Activated CD4-positive, alpha-beta T cell treated with anti-CD3 and anti-CD28 coated beads, Interleukin-2, amount 10 ng/mL, durations not matched to agents 7 days and 5 days (primary cell): Measurements from ENCODE around the gene STK33. TPM values are rescaled to one million over a fixed set of nuclear protein-coding genes. Genes with fewer than 3 reads are reported as not detected.

Experiments
- CTCF ChIA-PET: fragments of 350-600 bp; sonication (Branson Sonifier 250); formaldehyde crosslinking; loops from one replicate; lab custom pipeline; 2021; ENCODE audit warnings: antibody characterized with exemption; lab: Charles Lee
- POLR2A ChIA-PET: fragments of 350-600 bp; sonication (Branson Sonifier 250); formaldehyde crosslinking; loops from one replicate; lab custom pipeline; 2021; ENCODE audit warnings: antibody characterized with exemption; lab: Charles Lee
- DNase-seq: peaks from one replicate; pipeline ENCODE4 v3.0.0-alpha.2; 2020
- H3K27ac Mint-ChIP-seq: one replicate; pipeline ENCODE4 v1.8.0; 2021; ENCODE audit warnings: mild to moderate bottlenecking, moderate library complexity, mixed read lengths
- H3K27me3 Mint-ChIP-seq: one replicate; pipeline ENCODE4 v1.8.0; 2021; ENCODE audit warnings: mixed read lengths
- H3K36me3 Mint-ChIP-seq: one replicate; pipeline ENCODE4 v1.8.0; 2021; ENCODE audit warnings: low read depth, mixed read lengths
- H3K4me1 Mint-ChIP-seq: one replicate; pipeline ENCODE4 v1.8.0; 2021; ENCODE audit warnings: mixed read lengths
- H3K4me3 Mint-ChIP-seq: one replicate; pipeline ENCODE4 v1.8.0; 2021; ENCODE audit warnings: mild to moderate bottlenecking, moderate library complexity, mixed read lengths
- H3K9me3 Mint-ChIP-seq: one replicate; pipeline ENCODE4 v1.8.0; 2021; ENCODE audit warnings: mixed read lengths
- total RNA-seq, 2 experiments: library from RNA; stranded (reverse); gene quantifications; one replicate each; pipeline ENCODE4 v1.2.3, GENCODE V29; 2021

The STK33 gene
- total RNA-seq, 2 experiments from 2014 or later = 0.79 to 1.1 TPM

- ChIA-PET POLR2A (no interaction called here), CTCF (no interaction called here)
- Mint-ChIP-seq H3K36me3 (no peaks in the 10 kb centered on the region), H3K27me3 (no peaks in the 10 kb centered on the region), H3K27ac (no peak overlapping the region), H3K9me3 (peaks cover 3% of the 10 kb centered on the region), H3K4me3 (no peak overlapping the region), H3K4me1 (peaks cover 3% of the 10 kb centered on the region)
- no peak for DNase-seq
Observed at GRCh38 chr11:8345179-8345578, 248.8 kb downstream of the STK33 start.

- POLR2A ChIA-PET = no interaction called here
- H3K4me3 Mint-ChIP-seq = no peak overlapping the region
- no peaks in the 10 kb centered on the region for H3K36me3 Mint-ChIP-seq
- H3K4me1 Mint-ChIP-seq = peaks cover 3% of the 10 kb centered on the region
- CTCF ChIA-PET = interaction anchor here (0.6 kb wide), 1 partner anchor 14 kb away, joined by 3 read pairs; no protein-coding TSS in a partner anchor
- peaks cover 3% of the 10 kb centered on the region for H3K9me3 Mint-ChIP-seq
- DNase-seq = no peak
- H3K27ac Mint-ChIP-seq = no peak overlapping the region
- no peaks in the 10 kb centered on the region for H3K27me3 Mint-ChIP-seq
Observed at GRCh38 chr11:8344346-8344745, 249.7 kb downstream of the STK33 start.

DNA sequence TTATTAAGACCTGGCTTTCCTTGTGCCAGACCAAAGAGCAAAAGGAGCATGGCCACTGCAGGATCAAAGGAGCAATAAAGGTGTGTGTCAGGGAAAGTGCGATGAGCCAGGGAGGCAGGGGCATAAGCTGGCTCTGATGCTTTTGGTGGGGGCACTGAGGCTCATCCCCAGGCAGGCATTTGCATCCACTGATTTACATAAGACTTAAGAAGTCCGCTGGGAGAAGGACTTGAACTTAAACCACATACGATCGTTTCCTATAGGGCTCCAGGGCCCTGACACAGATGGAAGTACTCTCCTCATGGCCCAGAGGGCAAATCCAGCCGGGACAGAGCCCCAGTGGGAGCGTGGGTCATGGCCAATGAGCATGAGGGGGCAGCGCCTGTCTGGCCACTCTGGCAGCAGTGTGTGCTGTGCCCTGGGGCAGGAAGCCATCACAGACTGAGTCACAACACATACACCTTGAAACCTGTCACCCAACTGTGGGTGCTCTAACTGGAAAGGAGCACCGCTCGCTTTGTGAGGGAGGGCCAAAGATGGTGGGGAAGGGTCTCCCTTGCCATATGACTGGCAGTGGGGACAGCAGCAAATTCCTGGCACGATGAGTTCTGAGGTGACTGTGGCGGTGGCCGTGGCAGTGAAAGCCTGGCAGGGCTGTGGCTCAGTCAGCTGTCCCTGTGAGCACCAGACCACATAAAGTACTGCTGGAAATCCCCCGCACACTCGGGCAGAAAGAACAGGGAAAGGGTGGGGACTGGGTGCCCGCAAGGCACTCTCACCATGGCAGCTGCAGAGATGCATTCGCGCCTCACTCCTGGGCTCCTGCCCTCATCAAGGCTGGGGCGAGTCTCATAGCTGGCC lies 251.0 kb downstream of the STK33 start:
- no peak overlapping the region for H3K4me3 Mint-ChIP-seq
- H3K9me3 Mint-ChIP-seq = peaks cover 3% of the 10 kb centered on the region
- ChIA-PET CTCF (no interaction called here), POLR2A (no interaction called here)
- DNase-seq = no peak
- no peaks in the 10 kb centered on the region for H3K27me3 Mint-ChIP-seq
- H3K4me1 Mint-ChIP-seq = peaks cover 3% of the 10 kb centered on the region
- no peak overlapping the region for H3K27ac Mint-ChIP-seq
- no peaks in the 10 kb centered on the region for H3K36me3 Mint-ChIP-seq

GRCh38 chr11:8341996-8342395 lies 252.0 kb downstream of the STK33 start:
- POLR2A ChIA-PET = no interaction called here
- no peaks in the 10 kb centered on the region for H3K27me3 Mint-ChIP-seq
- no peak overlapping the region for H3K4me3 Mint-ChIP-seq
- no peak for DNase-seq
- CTCF ChIA-PET = no interaction called here
- H3K27ac Mint-ChIP-seq = no peak overlapping the region
- H3K4me1 Mint-ChIP-seq = peaks cover 3% of the 10 kb centered on the region
- no peaks in the 10 kb centered on the region for H3K36me3 Mint-ChIP-seq
- no peaks in the 10 kb centered on the region for H3K9me3 Mint-ChIP-seq

Other genes starting within 250 kb of the STK33 start
- gene TRIM66, start 88.4 kb upstream of the STK33 start, total RNA-seq = 10 to 100 TPM; 18.5 to 22.8 TPM
- gene RPL27A, start 88.6 kb upstream of the STK33 start, total RNA-seq = 100 to 1,000 TPM; 737 to 869 TPM